IgD-negative memory B cell (primary cell): ENCODE measurements around the gene MAML3. TPM values are rescaled to one million over a fixed set of nuclear protein-coding genes. Genes with fewer than 3 reads are reported as not detected.

ENCODE experiments used
- H3K27ac Mint-ChIP-seq, 3 donors: one replicate each; pipeline ENCODE4 v1.8.0; 2020 to 2022; ENCODE audit warnings: mild to moderate bottlenecking in 3 of 3, mixed read lengths in 3 of 3, moderate library complexity in 1 of 3
- H3K27me3 Mint-ChIP-seq: one replicate; pipeline ENCODE4 v1.8.0; 2021; ENCODE audit warnings: mixed read lengths
- H3K36me3 Mint-ChIP-seq: one replicate; pipeline ENCODE4 v1.8.0; 2020; ENCODE audit warnings: mild to moderate bottlenecking, mixed read lengths
- H3K4me1 Mint-ChIP-seq, 3 donors: one replicate each; pipeline ENCODE4 v1.8.0; 2020 to 2022; ENCODE audit warnings: mixed read lengths in 3 of 3, mild to moderate bottlenecking in 1 of 3
- H3K4me3 Mint-ChIP-seq, 4 donors: one replicate each; pipeline ENCODE4 v1.8.0; 2020 to 2022; ENCODE audit warnings: mild to moderate bottlenecking in 4 of 4, mixed read lengths in 4 of 4, moderate library complexity in 3 of 4
- H3K9me3 Mint-ChIP-seq, 3 donors: one replicate each; pipeline ENCODE4 v1.8.0; 2020 to 2021; ENCODE audit warnings: mixed read lengths in 3 of 3, mild to moderate bottlenecking in 1 of 3
- polyA plus RNA-seq: library from polyadenylated mRNA; unstranded; fragments of 300-500 nt; fragmentation: Illumina TruSeq; gene quantifications from one replicate; pipeline ENCODE4 v1.2.3, GENCODE V29; 2021

Gene MAML3
- polyA plus RNA-seq, 1 donor from 2014 or later = 0.03 TPM

DNA sequence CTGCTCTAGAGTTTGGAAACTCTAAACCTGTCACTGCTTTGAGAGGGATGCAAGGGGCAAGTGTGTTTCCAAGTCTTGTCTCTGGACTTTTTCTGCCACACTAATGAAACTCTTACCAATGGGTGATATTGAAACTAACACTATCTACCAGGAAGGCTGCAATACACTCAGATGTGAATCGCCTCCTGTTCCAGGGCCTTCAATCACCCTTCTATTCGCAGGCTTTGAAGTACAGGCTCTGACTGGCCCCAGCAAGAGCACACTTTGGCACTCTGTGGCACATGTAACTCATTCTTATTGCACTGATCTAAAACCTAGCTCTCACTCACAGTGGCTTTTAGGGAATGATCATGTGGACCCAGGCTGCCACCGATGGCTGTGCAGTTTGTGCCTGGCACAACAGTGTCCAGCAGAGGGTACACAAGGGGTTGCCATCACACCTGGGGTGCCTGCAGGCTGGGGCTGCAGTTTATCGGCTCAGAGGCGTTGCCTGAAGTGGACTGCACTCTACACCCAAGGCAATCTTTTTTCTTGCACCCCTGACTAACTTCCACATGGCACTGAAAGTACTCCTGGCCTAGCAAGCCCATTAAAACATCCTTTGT is 277.5 kb downstream of the MAML3 start:
- H3K4me3 Mint-ChIP-seq = no peak overlapping the region
- H3K9me3 Mint-ChIP-seq = peaks cover 0 to 1% (median 0%) of the 10 kb centered on the region in 3 donors
- H3K27ac Mint-ChIP-seq = no peak overlapping the region
- H3K27me3 Mint-ChIP-seq = peaks cover 14% of the 10 kb centered on the region
- H3K36me3 Mint-ChIP-seq = no peaks in the 10 kb centered on the region
- peaks cover 0 to 3% (median 0%) of the 10 kb centered on the region in 3 donors for H3K4me1 Mint-ChIP-seq

DNA sequence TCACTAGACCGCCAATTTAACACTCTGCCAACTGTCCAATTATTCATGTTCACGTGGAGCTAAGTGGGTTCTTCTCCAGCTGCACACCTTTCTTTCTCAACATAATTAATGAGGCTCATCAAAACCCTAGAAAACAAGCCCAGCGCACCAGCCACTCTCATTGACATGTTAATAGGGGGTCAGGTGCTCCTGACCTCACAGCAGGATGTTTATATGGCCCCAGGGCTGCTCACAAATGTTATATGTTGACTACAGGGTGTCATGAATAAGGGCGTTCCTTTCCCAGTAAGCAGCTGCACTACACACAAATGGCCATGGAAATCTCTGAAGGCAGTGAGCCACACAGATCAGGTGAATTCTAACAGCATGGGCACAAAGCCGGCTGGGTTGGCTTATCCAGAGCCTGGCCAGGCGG is 278.6 kb downstream of the MAML3 start:
- H3K4me3 Mint-ChIP-seq = no peak overlapping the region
- peaks cover 17% of the 10 kb centered on the region for H3K27me3 Mint-ChIP-seq
- peaks cover 0 to 3% (median 0%) of the 10 kb centered on the region in 3 donors for H3K9me3 Mint-ChIP-seq
- H3K4me1 Mint-ChIP-seq = peaks cover 0 to 3% (median 1%) of the 10 kb centered on the region in 3 donors
- no peaks in the 10 kb centered on the region for H3K36me3 Mint-ChIP-seq
- no peak overlapping the region for H3K27ac Mint-ChIP-seq

DNA sequence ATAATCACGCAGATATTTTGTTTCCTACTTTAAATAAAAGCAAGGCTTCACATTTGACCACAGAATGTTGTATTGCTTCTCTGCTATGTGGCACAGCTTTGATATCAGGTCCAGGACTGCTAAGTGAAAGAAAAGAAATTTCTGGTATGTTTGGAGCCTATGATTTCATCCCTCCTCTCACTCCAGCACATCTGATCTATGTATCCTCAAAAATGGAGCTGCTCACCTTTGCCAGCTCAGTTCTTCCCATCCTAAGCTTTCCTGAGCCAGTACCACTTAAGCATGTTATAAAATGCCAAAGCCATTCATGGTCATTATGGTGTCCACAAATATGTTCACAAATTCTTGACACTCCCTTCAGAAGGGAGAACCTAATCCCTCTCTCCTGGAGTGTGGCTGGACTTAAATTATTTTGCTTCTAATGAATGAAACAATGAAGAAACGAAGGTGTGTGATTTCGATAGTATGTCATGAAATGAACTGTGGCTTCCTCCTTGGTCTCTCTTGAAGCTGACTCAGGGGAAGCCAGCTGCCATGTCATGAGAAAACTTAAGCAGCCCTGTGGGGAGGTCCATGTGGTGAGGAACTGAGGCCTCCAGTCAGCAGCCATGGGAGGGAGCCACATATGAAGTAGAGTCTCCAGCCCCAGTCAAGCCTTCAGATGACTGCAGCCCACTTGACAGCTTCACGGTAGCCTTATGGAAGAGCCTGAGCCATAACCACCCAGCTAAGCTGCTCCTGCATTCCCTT is 280.7 kb downstream of the MAML3 start:
- Mint-ChIP-seq H3K36me3 (no peaks in the 10 kb centered on the region), H3K4me3 (no peak overlapping the region), H3K27ac (no peak overlapping the region), H3K4me1 (peaks cover 0 to 3% (median 1%) of the 10 kb centered on the region in 3 donors), H3K27me3 (peaks cover 15% of the 10 kb centered on the region), H3K9me3 (peaks cover 0 to 3% (median 0%) of the 10 kb centered on the region in 3 donors)

DNA sequence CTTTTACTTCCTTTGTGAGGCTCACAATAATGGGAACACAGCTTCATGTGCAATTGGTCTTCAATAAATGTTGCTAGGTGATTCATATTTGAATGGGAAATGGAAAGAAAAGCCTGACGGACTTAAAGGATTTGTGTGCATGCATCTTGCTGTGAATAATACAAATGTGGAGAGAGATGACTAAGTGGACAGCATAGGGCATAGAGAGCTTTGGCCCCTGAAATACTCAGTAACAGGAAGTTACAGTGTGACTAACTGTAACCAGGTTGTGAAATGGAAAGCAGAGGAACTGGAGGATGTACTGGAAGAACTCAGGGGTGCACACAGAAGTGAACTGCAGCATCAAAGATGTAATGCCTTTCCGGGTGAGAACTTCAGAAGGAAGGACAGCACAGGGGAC is 281.7 kb downstream of the MAML3 start:
- Mint-ChIP-seq H3K27ac (no peak overlapping the region), H3K9me3 (peaks cover 0 to 3% (median 0%) of the 10 kb centered on the region in 3 donors), H3K36me3 (no peaks in the 10 kb centered on the region), H3K27me3 (peaks cover 12% of the 10 kb centered on the region), H3K4me3 (no peak overlapping the region), H3K4me1 (peaks cover 0 to 3% (median 1%) of the 10 kb centered on the region in 3 donors)

DNA sequence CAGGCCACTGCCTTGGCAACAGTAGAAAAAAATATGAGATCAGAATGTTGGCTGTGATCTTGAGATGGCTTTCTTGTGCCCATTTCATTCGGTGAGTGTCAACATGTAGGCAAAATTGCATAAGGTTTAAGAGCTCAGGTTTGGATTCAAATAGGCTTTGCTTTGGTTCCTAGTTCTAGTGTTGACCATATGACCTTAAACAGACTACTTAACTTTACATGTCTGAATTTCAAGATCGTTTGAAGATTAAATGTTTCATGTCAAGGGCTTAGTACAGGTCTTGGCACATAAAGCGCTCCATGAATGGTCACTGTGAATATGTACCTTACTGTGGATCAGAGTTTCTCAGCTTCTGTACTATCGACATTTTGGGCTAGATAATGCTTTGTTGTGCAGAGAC is 284.2 kb downstream of the MAML3 start:
- H3K4me3 Mint-ChIP-seq = no peak overlapping the region
- peaks cover 0 to 3% (median 1%) of the 10 kb centered on the region in 3 donors for H3K4me1 Mint-ChIP-seq
- H3K27me3 Mint-ChIP-seq = peaks cover 8% of the 10 kb centered on the region
- H3K36me3 Mint-ChIP-seq = no peaks in the 10 kb centered on the region
- no peak overlapping the region for H3K27ac Mint-ChIP-seq
- H3K9me3 Mint-ChIP-seq = peaks cover 0 to 3% (median 0%) of the 10 kb centered on the region in 3 donors

DNA sequence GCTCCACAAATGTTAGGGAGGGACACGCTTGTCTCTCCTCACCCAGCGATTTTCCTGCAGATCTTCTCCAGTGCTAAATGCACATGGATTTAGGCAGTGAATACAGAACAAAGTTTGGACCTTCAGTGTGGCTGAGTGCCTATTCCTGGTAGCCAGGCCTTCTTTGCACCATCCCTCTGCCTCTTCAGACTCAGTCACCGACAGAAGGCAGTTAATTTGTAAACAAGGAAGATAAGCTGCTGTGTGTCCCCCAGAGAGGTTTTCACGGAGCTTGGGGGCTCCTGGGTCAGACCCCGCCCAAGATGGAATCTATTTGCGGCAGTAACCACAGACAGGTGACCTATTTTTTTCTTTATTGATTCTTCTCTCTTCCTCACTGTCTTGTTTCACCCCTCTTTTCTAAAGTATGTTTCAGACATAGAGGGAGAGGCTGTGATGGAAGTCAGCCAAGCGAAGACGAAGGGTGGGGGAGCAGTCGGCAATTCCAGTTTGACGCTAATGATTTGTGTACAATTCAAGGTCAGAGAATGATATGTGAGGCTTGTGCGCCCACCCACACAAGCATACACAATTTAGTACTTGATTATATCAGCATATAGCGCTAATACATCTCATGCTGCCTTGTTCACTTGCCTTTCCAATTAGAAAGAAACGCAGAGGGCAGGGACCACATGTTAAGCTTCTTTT is 287.6 kb downstream of the MAML3 start:
- Mint-ChIP-seq H3K4me3 (no peak overlapping the region), H3K9me3 (peaks cover 0 to 3% (median 0%) of the 10 kb centered on the region in 3 donors), H3K27ac (no peak overlapping the region), H3K4me1 (peaks cover 0 to 1% (median 0%) of the 10 kb centered on the region in 3 donors), H3K27me3 (peaks cover 4% of the 10 kb centered on the region), H3K36me3 (no peaks in the 10 kb centered on the region)

DNA sequence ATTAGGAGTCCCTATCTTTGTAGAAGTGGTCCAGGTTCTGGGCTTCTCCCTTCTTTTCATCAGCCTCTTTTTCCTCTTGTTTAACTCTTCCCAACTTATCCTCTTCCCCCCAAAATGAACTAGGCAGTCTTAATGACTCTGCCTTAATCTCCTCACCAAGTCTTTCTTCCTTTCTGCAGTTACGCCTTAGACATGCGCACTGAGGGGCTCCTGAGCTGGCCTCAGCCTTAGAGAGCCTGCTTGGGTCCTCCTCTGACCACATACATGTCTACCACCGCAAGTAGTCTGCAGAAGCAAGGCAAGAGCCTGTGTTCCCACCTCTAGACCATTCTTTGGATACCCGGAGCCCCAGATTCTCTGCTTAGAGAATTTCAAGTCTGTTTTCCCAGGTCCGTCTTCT is 288.4 kb downstream of the MAML3 start:
- Mint-ChIP-seq H3K27ac (no peak overlapping the region), H3K27me3 (peaks cover 4% of the 10 kb centered on the region), H3K4me3 (no peak overlapping the region), H3K9me3 (peaks cover 0 to 1% (median 0%) of the 10 kb centered on the region in 3 donors), H3K36me3 (no peaks in the 10 kb centered on the region), H3K4me1 (no peaks in the 10 kb centered on the region)

DNA sequence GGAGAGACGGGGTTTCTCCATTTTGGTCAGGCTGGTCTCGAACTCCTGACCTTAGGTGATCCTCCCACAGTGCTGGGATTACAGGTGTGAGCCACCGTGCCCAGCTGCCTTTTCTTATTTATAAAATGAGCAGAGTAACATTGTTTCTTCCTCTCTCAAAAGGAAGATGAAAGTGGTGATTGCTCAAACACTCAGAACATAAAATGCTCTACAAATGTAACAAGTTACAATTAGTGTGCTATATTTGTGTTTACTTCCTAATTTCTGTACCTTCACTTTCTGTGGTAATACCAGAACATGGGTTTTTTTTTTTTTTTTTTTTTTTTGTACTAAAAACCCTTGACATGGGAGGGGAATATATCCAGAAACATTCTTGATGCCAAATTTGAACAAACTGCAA is 290.5 kb downstream of the MAML3 start:
- peaks cover 0 to 1% (median 0%) of the 10 kb centered on the region in 3 donors for H3K4me1 Mint-ChIP-seq
- no peak overlapping the region for H3K27ac Mint-ChIP-seq
- H3K27me3 Mint-ChIP-seq = peaks cover 14% of the 10 kb centered on the region
- no peaks in the 10 kb centered on the region for H3K36me3 Mint-ChIP-seq
- no peak overlapping the region for H3K4me3 Mint-ChIP-seq
- peaks cover 0 to 1% (median 0%) of the 10 kb centered on the region in 3 donors for H3K9me3 Mint-ChIP-seq

DNA sequence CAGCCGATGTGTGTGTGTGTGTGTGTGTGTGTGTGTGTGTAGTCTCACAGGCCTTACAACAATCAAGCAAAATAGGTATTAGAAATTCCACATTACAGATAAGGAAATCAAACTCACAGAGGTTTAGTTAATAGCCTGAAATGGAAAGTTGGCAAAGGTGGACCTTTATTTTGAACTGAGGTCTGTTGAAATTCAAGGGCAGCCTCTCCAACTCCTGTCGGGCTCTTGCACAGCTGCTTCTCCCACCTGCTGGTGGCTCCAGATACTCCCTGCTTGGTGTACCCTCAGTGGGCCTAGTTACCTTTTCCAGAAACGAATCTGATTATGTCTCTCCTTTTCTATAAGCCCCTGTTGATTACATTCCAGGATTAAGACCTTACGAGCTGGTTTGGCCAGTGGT is 292.5 kb downstream of the MAML3 start:
- peaks cover 0 to 1% (median 0%) of the 10 kb centered on the region in 3 donors for H3K9me3 Mint-ChIP-seq
- peaks cover 24% of the 10 kb centered on the region for H3K27me3 Mint-ChIP-seq
- no peaks in the 10 kb centered on the region for H3K36me3 Mint-ChIP-seq
- peaks cover 0 to 1% (median 0%) of the 10 kb centered on the region in 3 donors for H3K4me1 Mint-ChIP-seq
- H3K4me3 Mint-ChIP-seq = no peak overlapping the region
- no peak overlapping the region for H3K27ac Mint-ChIP-seq

DNA sequence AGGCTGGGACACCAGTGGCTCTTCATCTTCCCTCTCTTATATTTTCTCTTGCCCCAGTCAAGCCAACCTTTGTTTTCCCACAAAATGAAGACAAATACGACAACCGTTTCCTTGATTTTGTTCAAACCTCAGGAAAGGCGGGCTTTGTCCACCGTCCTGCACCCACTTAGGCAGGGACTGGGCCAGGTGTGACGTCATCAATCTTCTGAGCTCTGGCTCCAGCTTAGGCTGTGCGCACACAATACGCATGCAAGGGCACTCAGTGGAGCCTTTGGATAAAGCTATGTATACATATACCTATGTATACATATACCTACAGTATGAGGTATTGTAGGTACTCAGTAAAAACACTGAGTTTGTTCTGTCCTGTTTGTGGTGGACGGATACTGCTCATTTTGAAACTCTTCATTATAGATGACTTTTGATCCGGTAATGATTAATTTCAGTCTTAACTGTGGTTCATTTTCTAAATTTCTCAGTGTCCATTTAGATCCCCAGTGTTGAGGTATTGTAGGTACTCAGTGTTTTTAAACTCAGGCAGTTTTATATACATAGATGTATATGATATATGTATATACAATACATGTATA is 293.5 kb downstream of the MAML3 start:
- peaks cover 28% of the 10 kb centered on the region for H3K27me3 Mint-ChIP-seq
- H3K4me3 Mint-ChIP-seq = no peak overlapping the region
- no peak overlapping the region for H3K27ac Mint-ChIP-seq
- H3K4me1 Mint-ChIP-seq = peaks cover 0 to 1% (median 0%) of the 10 kb centered on the region in 3 donors
- H3K36me3 Mint-ChIP-seq = no peaks in the 10 kb centered on the region
- H3K9me3 Mint-ChIP-seq = peaks cover 0 to 1% (median 0%) of the 10 kb centered on the region in 3 donors

DNA sequence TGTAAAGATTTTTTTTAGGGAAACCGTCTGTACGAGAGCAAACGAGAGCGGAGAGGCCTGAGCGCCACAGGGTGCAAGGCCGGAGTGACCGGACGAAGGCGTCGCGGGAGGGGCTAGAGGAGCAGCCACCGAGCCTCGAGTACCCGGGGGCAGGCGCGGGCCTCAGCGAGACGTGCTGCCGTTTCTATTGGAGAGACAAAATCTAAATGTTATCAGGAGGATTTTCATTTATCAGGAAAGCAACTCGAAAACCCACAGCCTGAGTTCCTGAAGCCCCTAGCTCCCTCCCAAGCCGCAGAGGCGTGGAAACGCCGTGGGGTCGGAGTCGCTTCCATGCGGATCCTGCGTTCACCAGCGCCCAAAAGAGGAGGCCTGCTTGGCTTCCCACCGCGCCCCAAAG is 294.1 kb downstream of the MAML3 start:
- no peak overlapping the region for H3K27ac Mint-ChIP-seq
- no peak overlapping the region for H3K4me3 Mint-ChIP-seq
- peaks cover 0 to 1% (median 0%) of the 10 kb centered on the region in 3 donors for H3K4me1 Mint-ChIP-seq
- peaks cover 0 to 1% (median 0%) of the 10 kb centered on the region in 3 donors for H3K9me3 Mint-ChIP-seq
- peaks cover 29% of the 10 kb centered on the region for H3K27me3 Mint-ChIP-seq
- H3K36me3 Mint-ChIP-seq = no peaks in the 10 kb centered on the region

DNA sequence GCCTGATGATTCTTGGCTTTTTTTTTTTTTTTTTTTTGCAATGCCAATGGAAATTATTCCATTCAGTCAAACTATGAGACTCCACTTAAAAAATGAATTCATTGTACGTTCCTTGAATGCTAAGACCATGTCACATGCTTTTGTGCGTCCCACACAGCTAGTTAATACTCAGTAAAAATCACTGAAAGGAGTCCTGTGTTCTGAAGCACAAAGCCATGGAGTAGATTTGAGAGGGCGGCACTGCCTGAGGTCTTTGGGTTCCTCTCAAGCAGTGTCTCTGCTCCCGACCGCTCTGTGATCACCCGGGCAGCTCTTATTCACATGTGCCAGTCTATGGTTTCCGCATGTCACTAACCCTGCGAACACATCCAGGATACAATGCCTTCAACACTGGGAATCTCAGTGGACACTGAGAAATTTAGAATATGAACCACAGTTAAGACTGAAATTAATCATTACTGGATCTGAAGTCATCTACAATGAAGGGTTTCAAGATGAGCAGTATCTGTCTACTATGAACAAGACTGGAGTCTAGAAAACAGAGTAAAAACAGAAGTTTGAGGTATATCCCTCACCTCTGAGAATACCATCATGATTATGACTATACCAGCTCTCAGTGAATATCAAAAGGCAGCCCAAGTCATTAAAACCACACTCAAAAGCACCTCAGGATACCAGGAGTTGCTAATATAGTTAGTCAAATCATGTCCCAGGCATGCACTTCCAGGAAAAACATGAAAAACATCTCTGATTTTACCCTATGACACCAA is 295.4 kb downstream of the MAML3 start:
- H3K27ac Mint-ChIP-seq = no peak overlapping the region
- H3K9me3 Mint-ChIP-seq = peaks cover 0 to 1% (median 0%) of the 10 kb centered on the region in 3 donors
- H3K36me3 Mint-ChIP-seq = no peaks in the 10 kb centered on the region
- H3K4me3 Mint-ChIP-seq = no peak overlapping the region
- H3K4me1 Mint-ChIP-seq = peaks cover 0 to 1% (median 0%) of the 10 kb centered on the region in 3 donors
- H3K27me3 Mint-ChIP-seq = peaks cover 29% of the 10 kb centered on the region

DNA sequence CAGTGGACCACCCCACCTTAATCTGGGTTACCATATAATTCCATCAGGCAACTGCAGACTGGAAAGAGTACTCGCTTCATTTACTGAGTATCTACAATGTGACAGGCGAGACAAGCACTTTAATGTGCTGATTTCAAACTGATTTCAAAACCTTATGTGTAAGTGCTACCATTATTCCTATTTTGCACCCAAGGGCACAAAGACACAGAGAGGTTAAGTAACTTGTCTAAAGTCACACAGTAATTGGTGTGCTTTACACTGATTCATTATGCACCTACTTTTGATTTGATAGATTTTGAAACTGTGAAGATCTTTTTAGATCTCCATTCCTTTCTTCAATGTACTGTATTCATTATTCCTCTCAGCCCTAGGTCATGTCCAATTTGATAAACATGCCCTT is 296.0 kb downstream of the MAML3 start:
- H3K27me3 Mint-ChIP-seq = peaks cover 32% of the 10 kb centered on the region
- H3K27ac Mint-ChIP-seq = no peak overlapping the region
- no peaks in the 10 kb centered on the region for H3K36me3 Mint-ChIP-seq
- H3K9me3 Mint-ChIP-seq = peaks cover 0 to 1% (median 0%) of the 10 kb centered on the region in 3 donors
- peaks cover 0 to 1% (median 0%) of the 10 kb centered on the region in 3 donors for H3K4me1 Mint-ChIP-seq
- no peak overlapping the region for H3K4me3 Mint-ChIP-seq

DNA sequence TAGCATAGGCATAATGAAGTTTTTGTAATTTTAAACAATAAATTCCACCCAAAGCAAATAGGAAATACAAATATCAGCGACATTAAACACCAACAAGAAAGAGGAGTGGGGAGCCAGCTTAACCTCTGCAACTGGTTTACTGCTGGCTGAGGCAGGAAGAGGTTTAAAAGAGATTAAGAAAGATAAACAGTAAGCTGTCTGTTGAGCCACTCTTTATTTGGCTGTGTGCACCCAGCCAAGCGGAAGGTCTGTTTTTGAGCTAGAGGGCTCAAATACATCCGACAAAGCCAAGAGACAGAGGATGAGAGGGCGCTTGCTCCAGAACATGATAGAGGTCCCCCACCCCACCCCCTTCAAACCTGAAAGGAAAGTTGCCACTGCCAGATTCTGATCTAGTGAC is 297.0 kb downstream of the MAML3 start:
- H3K4me3 Mint-ChIP-seq = peak overlapping the region in 1 of 4 donors; percentile 23

More for the DNA sequence above, 297.0 kb downstream of the MAML3 start:
- no peak overlapping the region for H3K27ac Mint-ChIP-seq
- H3K27me3 Mint-ChIP-seq = peaks cover 33% of the 10 kb centered on the region
- peaks cover 0 to 1% (median 0%) of the 10 kb centered on the region in 3 donors for H3K4me1 Mint-ChIP-seq
- H3K36me3 Mint-ChIP-seq = no peaks in the 10 kb centered on the region
- H3K9me3 Mint-ChIP-seq = no peaks in the 10 kb centered on the region
